ENCODE results near the gene CPE.

DNA sequence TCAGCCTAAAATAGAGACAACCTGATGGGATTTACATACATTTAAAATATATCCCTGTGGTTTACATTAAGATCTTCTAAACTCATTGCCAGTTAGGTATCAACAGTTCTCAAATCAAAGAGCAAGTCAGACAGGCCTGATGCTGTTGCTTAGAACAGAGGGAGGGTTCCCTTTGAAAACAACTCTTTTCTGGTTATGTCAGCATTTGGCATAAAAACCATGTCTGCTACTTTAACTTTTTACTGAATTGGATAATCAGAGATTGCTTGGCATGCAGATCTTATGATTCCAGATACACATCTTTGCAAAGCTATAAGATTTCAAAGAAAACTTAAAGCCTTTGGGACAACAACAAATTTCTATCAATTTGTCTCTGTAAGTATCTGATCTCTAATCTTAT, 140.8 kb downstream of the CPE start:
- TF ChIP-seq, protein P1, sequence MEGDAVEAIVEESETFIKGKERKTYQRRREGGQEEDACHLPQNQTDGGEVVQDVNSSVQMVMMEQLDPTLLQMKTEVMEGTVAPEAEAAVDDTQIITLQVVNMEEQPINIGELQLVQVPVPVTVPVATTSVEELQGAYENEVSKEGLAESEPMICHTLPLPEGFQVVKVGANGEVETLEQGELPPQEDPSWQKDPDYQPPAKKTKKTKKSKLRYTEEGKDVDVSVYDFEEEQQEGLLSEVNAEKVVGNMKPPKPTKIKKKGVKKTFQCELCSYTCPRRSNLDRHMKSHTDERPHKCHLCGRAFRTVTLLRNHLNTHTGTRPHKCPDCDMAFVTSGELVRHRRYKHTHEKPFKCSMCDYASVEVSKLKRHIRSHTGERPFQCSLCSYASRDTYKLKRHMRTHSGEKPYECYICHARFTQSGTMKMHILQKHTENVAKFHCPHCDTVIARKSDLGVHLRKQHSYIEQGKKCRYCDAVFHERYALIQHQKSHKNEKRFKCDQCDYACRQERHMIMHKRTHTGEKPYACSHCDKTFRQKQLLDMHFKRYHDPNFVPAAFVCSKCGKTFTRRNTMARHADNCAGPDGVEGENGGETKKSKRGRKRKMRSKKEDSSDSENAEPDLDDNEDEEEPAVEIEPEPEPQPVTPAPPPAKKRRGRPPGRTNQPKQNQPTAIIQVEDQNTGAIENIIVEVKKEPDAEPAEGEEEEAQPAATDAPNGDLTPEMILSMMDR (IDR thresholded peaks at IDR 0.05), result no peak
- TF ChIP-seq POLR2AphosphoS5 (IDR thresholded peaks at IDR 0.05; ENCODE audit: insufficient read depth in 1 of 2, low read depth in 1 of 2), result no peak

Measured in vagina (tissue), 2 donors.